ENCODE data around the gene XPO4. TPM values are rescaled to one million over a fixed set of nuclear protein-coding genes. Genes with fewer than 3 reads are reported as not detected.
A peak's percentile ranks its signal among the peaks of the same experiment; 100 is the strongest.
"Not testable (repeated sequence)": the region's sequence is repeated elsewhere in the genome, so short reads cannot be mapped to it uniquely, and the experiment has no call there.

XPO4 gene
- total and polyA plus RNA-seq, 10 of the 15 experiments (the other 5 are each of a cell fraction or from before 2014, with no cell fraction given) = 3.6 to 24.9 (median 18.4) TPM

GRCh38 chr13:20890540-20890939 lies 12.0 kb downstream of the XPO4 start:
- TF ChIP-seq CEBPB (IDR thresholded peaks at IDR 0.05; ENCODE audit: borderline replicate concordance in 1 of 2, low read depth in 2 of 2, low read length in 2 of 2) = peak in 1 of 2 experiments; percentile 8; a peak in 1 of 4 replicates
- H3K36me3 ChIP-seq (ENCODE audit: control insufficient read depth in 2 of 2, insufficient read depth in 2 of 2, low read length in 1 of 2); ATAC-seq; H3K4me1 ChIP-seq (ENCODE audit: control insufficient read depth, insufficient read depth, low read length); H3K9me3 ChIP-seq (replicated peaks; ENCODE audit: control insufficient read depth, insufficient read depth, low read length); H3K4me3 ChIP-seq; intact Hi-C loops (cut with micrococcal nuclease; ENCODE audit: unreplicated experiment); H2AFZ ChIP-seq (ENCODE audit: control insufficient read depth, low read depth, low read length); H3K4me2 ChIP-seq (ENCODE audit: control insufficient read depth, insufficient read depth); in situ Hi-C loops (cut with MboI); DNase-seq (ENCODE audit: low read depth, low spot score); BruUV-seq (replicated peaks); H3K27ac ChIP-seq (ENCODE audit: control insufficient read depth, insufficient read depth); H3K9ac ChIP-seq (ENCODE audit: control insufficient read depth, insufficient read depth, low read length); FAIRE-seq; H4K20me1 ChIP-seq (ENCODE audit: control insufficient read depth, insufficient read depth); H3K27me3 ChIP-seq (replicated peaks in 1 of 2; ENCODE audit: control insufficient read depth in 2 of 2, insufficient read depth in 2 of 2, low read length in 1 of 2); SMC1A ChIA-PET (ENCODE audit: uncharacterized antibody, unreplicated experiment): not testable (repeated sequence)
- CTCF ChIA-PET = interaction anchor here (1.2 kb wide), 1 partner anchor 9 kb away, joined by 3 read pairs; no protein-coding TSS in a partner anchor
- RAD21 ChIA-PET (ENCODE audit: unreplicated experiment) = interaction anchor here (0.6 kb wide), 1 partner anchor 635 kb away, joined by 3 read pairs; no protein-coding TSS in a partner anchor
- H3K79me2 ChIP-seq (ENCODE audit: control insufficient read depth, insufficient read depth, low read length) = peaks cover 47% of the 10 kb centered on the region
- WGBS (ENCODE audit: insufficient coverage, insufficient replicate concordance, low lambda C conversion rate, missing lambda C conversion rate) = 98% methylated on average over 6 of the region's 6 CpGs
- POLR2A ChIA-PET = interaction anchor here (0.7 kb wide), 3 partner anchors 22 to 824 kb away, joined by 3 to 7 read pairs (median 4); no protein-coding TSS in a partner anchor

GRCh38 chr13:20882206-20882605 lies 20.3 kb downstream of the XPO4 start:
- Histone ChIP-seq H3K36me3 (ENCODE audit: control insufficient read depth in 2 of 2, insufficient read depth in 2 of 2, low read length in 1 of 2) (no peaks in the 10 kb centered on the region; a peak in 1 of 4 replicates), H3K4me1 (ENCODE audit: control insufficient read depth, insufficient read depth, low read length) (no peaks in the 10 kb centered on the region), H3K27me3 (replicated peaks in 1 of 2; ENCODE audit: control insufficient read depth in 2 of 2, insufficient read depth in 2 of 2, low read length in 1 of 2) (no peaks in the 10 kb centered on the region), H3K4me3 (no peak overlapping the region), H3K27ac (ENCODE audit: control insufficient read depth, insufficient read depth) (no peak overlapping the region), H3K79me2 (ENCODE audit: control insufficient read depth, insufficient read depth, low read length) (peaks cover 62% of the 10 kb centered on the region), H3K4me2 (ENCODE audit: control insufficient read depth, insufficient read depth) (no peak overlapping the region), H3K9me3 (replicated peaks; ENCODE audit: control insufficient read depth, insufficient read depth, low read length) (peaks cover 1% of the 10 kb centered on the region; the same call in 2 of the 3 replicates), H3K9ac (ENCODE audit: control insufficient read depth, insufficient read depth, low read length) (no peak overlapping the region), H2AFZ (ENCODE audit: control insufficient read depth, low read depth, low read length) (no peak overlapping the region), H4K20me1 (ENCODE audit: control insufficient read depth, insufficient read depth) (peaks cover 3% of the 10 kb centered on the region; the same call in 1 of the 2 replicates)
- ChIA-PET CTCF (no interaction called here), POLR2A (no interaction called here), SMC1A (ENCODE audit: uncharacterized antibody, unreplicated experiment) (no interaction called here), RAD21 (ENCODE audit: unreplicated experiment) (no interaction called here)
- ATAC-seq (no peak), DNase-seq (ENCODE audit: low read depth, low spot score) (no peak), FAIRE-seq (no peak)
- in situ Hi-C loops (cut with MboI) (no loop called here), intact Hi-C loops (cut with micrococcal nuclease; ENCODE audit: unreplicated experiment) (no loop called here)
- 77% methylated on average over 3 of the region's 3 CpGs for WGBS (ENCODE audit: insufficient coverage, insufficient replicate concordance, low lambda C conversion rate, missing lambda C conversion rate)
- BruUV-seq (replicated peaks) = no TSS peak
- no peak for TF ChIP-seq ZSCAN29 (IDR thresholded peaks at IDR 0.05)
- TF ChIP-seq E4F1 (IDR thresholded peaks at IDR 0.05; ENCODE audit: borderline replicate concordance, partially characterized antibody) = no peak
- no peak for TF ChIP-seq NFYA (IDR thresholded peaks at IDR 0.05; ENCODE audit: borderline replicate concordance, low read depth, low read length)
- TF ChIP-seq POLR2A (IDR thresholded peaks at IDR 0.05; ENCODE audit: low read depth, low read length) = no peak
- TF ChIP-seq ESRRA (IDR thresholded peaks at IDR 0.05; ENCODE audit: low read length) = no peak
- no peak for TF ChIP-seq KAT2A (conservative IDR thresholded peaks at IDR 0.05; ENCODE audit: control insufficient read depth, low read depth, low read length)
- no peak for TF ChIP-seq PAX5 (IDR thresholded peaks at IDR 0.05; ENCODE audit: borderline replicate concordance, low read depth, low read length)
- no peak for TF ChIP-seq MTA3 (IDR thresholded peaks at IDR 0.05; ENCODE audit: borderline replicate concordance, low read length)
- no peak for TF ChIP-seq ZNF207 (IDR thresholded peaks at IDR 0.05; ENCODE audit: borderline replicate concordance)
- TF ChIP-seq TBL1XR1 (IDR thresholded peaks at IDR 0.05; ENCODE audit: low read depth, low read length) = no peak
- no peak for TF ChIP-seq SUPT20H (IDR thresholded peaks at IDR 0.05; ENCODE audit: borderline replicate concordance, control insufficient read depth, low read depth, low read length)
- no peak for TF ChIP-seq PML (IDR thresholded peaks at IDR 0.05; ENCODE audit: low read length)
- no peak for TF ChIP-seq RFX5 (IDR thresholded peaks at IDR 0.05; ENCODE audit: low read depth, low read length)
- TF ChIP-seq HDAC6 (IDR thresholded peaks at IDR 0.05; ENCODE audit: unreplicated experiment) = no peak
- no peak for TF ChIP-seq ZNF274 (IDR thresholded peaks at IDR 0.05; ENCODE audit: insufficient read depth, insufficient read length)

Measured in GM12878 (cell line).